GM18505 (cell line): Measurements from ENCODE around the gene MAP3K5.

Source experiments
- ATAC-seq: cut with Tn5 transposase; IDR thresholded peaks from one replicate; pipeline ENCODE4 v1.9.1; 2021; ENCODE audit not compliant: unreplicated experiment
- POLR2A ChIP-seq: IDR thresholded peaks from 4 replicates; pipeline ENCODE4 v1.6.1; 2011; ENCODE audit warnings: borderline replicate concordance; ENCODE audit not compliant: insufficient read depth, insufficient read length; ENCODE audit errors: extremely low read depth

Gene MAP3K5

DNA sequence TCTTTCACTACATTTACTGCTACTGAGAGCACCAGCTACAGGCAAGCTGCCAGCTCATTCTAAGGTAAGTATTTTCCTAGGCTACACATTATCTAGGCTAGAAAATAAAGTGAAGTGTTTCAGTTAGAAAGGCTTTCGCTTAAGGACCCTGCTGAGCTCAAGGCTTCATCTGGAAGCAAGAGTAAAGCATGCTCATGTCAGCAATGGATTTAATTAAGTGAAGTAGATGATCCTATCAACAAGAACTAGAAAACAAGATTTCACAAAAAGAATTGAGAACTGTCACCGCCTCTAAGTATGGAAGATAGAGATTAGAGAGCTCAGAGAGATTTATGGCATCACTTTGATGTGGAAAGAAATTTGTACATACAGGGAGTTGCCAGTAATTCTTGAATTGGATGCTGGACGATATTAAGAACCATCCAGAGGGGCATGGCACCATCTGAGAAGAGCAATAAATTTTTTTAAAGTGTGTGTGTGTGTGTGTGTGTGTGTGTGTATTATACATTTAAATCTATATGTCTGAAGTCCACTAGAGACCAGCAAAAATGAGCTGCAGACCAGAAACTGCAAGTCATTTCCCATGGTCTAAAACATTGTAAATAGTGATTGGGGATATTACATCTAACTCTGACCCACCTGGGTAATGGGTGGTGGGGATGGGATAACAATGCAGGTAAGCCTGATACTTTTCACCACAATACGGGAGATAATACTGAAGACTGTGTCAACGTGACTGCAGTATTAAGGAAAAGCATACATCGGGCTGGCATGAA, 136.8 kb downstream of the MAP3K5 start:
- no peak for TF ChIP-seq POLR2A
- no peak for ATAC-seq

DNA sequence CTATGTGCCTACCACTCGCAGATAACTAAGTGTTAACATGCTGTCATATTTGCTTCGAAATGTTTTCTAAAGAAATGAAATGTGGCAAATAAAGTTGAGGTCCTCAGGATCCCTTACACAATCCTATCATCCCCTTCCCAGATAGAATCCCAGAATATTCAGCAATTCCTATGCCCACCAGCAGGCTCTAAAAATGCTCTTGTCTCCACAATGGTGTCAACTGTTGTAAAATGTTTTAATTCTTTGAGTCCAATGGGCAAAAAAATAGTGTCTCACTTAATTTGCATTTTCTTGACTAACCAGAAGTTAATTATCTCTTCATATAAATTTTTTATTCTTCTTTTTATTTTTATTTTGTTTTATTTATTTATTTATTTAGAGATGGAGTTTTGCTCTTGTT, 138.2 kb downstream of the MAP3K5 start:
- TF ChIP-seq POLR2A, result no peak
- no peak for ATAC-seq

GRCh38 chr6:136652656-136653055, 139.6 kb downstream of the MAP3K5 start:
- no peak for ATAC-seq
- no peak for TF ChIP-seq POLR2A

GRCh38 chr6:136651982-136652381, 140.3 kb downstream of the MAP3K5 start:
- no peak for ATAC-seq
- no peak for TF ChIP-seq POLR2A

- ATAC-seq, result peak; percentile 73
- TF ChIP-seq POLR2A, result no peak
These were observed 144.9 kb downstream of the MAP3K5 start for GRCh38 chr6:136647363-136647852.

DNA sequence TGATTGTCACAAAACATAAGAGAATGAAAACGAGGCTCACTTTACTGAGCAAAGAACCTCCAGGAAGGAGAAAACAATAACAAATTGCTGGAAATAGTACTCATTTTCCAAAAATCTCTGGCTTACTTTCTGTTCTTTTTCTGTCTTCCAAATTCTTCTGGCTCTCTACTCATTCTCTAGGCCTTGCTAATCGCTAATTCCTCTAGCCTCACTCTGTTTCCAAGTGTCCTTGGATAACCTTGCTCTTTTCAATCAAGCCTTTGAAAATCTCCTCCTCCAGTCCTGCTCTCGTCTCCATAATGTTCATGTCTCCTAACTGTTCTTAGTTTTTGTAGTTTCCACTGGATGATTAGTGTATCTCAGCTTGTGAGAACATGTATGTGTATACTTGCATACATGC, 145.9 kb downstream of the MAP3K5 start:
- ATAC-seq, result no peak
- no peak for TF ChIP-seq POLR2A

- no peak for TF ChIP-seq POLR2A
- no peak for ATAC-seq
These were observed 147.7 kb downstream of the MAP3K5 start for GRCh38 chr6:136644597-136644952.

DNA sequence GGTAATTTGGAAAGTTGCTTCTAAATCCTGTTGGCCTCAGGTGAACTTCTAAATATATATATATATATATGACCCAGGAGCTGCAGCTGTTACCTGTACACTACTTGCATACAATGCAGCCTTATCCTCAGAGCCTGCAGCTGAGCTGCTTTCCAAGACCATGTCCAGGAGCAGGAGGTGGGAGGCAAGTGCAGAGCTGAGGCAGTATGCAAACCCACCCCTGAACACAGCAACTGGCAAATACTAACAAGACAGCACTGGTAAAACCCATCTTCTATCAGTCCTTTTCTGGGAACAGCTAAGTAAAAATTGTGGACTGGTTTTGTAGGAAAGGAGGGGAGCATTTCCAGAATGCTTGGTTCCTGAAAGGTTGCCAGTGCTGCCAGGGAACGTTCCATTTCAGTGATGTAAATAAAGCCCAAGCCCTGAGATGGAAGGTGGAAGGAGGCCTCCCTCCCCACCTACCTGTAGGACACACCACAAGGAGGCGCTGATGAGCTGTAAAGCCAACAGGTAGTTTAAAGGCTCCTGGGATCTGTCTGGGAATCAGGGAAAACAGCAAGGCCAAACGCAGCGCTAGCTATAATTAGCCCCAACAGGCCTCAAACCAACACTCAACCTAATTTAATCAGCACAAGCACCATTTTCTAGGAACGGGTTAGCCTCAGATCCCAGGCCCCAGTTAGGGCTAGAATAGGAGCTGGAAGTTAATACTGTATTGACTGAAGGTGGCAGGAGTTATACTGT, 148.3 kb downstream of the MAP3K5 start:
- no peak for TF ChIP-seq POLR2A
- no peak for ATAC-seq

DNA sequence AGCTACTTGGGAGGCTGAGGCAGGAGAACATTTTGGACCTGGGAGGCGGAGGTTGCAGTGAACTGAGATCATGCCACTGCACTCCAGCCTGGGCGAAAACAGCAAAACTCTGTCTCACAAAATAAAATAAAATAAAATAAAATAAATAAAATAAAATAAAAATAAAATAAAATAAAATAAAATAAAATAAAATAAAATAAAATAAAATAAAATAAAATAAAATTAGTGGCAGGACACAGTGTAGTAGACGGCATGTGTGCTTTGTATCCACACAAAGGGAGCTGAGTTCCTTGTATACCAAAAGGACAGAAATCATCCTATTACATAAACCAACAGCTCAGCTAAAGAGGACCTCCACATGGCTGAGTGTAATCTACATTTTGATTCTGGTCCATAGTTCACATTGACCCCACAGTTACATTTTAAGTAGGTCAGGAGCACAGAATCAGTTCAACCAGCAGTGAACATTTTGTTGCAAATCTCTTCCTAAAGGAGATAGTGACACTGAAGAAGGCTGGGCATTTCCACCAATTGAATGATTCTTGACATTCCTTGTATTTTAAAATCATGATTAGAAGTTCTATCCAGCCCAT, 150.3 kb downstream of the MAP3K5 start:
- TF ChIP-seq POLR2A, result no peak
- ATAC-seq, result no peak

- no peak for TF ChIP-seq POLR2A
- ATAC-seq, result no peak
These were observed 151.1 kb downstream of the MAP3K5 start for GRCh38 chr6:136641166-136641565.

- ATAC-seq, result no peak
- no peak for TF ChIP-seq POLR2A
These were observed 152.0 kb downstream of the MAP3K5 start for GRCh38 chr6:136640132-136640915.

DNA sequence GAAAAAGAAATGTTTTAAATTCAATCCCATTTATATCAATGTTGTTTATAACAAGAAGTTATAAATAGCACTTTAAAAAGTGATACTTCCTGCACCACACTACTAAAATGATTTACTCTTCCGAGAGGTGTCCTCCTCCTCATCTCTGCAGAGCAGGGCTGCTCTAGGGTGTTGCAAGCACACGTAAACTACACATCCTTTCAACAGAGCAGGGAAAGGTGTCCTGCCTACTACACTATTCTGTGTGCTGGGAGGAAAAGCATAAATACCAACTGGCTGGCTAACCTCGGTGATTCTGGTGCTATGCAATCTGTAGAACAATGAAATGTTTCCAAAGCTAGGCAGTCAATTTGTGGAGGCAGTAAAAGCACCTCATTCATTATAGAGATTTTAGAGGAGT, 152.6 kb downstream of the MAP3K5 start:
- no peak for TF ChIP-seq POLR2A
- no peak for ATAC-seq

DNA sequence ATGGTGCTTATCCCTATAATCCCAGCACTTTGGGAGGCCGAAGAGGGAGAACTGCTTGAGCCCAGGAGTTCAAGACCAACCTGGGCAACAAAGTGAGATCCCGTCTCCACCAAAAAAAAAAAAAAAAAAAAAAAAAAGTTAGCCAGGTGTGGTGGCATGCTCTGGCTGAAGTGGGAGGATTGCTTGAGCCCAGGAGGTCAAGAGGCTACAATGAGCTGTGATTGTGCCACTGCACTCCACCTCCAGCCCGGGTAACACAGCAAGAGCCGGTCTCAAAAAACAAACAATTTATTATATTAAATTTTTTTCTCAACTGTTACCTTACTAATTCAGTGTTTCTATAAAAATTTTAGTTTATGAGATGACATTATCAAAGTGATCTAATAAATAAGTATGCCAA, 156.7 kb downstream of the MAP3K5 start:
- ATAC-seq, result no peak
- no peak for TF ChIP-seq POLR2A
